Inferior parietal cortex (tissue), 1 donor: ENCODE data around the gene CIZ1.
"Not testable (repeated sequence)": the region's sequence is repeated elsewhere in the genome, so short reads cannot be mapped to it uniquely, and the experiment has no call there.

ENCODE experiments used
- DNase-seq: peaks from one replicate; pipeline ENCODE4 v3.0.0-alpha.2; 2016; ENCODE audit errors: extremely low spot score

Gene CIZ1

DNA sequence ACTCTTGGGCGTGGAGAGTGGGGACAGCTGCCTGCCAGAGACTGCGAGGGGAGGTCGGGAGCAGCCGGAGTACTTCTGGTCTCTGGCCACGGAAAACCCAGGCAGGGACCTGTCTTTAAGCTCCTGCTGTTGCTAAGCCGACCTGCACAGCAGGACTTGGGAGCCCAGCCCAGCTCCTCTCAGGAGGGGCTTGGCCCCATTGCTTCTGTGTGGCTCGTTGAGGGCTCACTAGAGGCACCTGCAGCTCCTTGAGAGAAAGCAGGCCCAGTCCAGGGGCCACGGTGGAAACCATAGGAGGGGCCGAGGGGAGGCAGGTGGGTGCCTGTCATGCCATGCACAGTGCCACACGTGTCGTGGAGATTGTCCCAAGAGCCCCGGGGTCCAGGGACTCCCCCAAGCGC lies 45.4 kb downstream of the CIZ1 start:
- DNase-seq: no peak

DNA sequence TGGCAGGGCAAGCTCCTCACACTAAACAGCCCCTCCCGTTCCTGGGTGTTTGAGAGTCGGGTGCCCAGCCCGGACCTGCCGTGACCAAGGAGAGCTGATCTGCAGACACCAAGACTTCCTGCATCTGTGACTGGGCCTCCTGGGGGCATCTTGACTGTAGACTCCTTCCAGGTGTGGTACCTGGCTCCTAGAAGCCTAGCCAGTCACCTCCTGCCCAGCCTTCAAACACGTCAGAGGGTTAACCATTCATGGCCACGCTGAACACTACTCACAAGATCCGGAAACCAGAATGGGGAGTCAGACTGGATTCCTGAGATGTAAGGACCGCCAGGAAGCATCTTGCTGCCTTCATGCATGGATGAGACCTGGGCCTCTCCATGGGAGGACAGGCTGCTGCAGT lies 45.8 kb downstream of the CIZ1 start:
- DNase-seq: no peak

DNA sequence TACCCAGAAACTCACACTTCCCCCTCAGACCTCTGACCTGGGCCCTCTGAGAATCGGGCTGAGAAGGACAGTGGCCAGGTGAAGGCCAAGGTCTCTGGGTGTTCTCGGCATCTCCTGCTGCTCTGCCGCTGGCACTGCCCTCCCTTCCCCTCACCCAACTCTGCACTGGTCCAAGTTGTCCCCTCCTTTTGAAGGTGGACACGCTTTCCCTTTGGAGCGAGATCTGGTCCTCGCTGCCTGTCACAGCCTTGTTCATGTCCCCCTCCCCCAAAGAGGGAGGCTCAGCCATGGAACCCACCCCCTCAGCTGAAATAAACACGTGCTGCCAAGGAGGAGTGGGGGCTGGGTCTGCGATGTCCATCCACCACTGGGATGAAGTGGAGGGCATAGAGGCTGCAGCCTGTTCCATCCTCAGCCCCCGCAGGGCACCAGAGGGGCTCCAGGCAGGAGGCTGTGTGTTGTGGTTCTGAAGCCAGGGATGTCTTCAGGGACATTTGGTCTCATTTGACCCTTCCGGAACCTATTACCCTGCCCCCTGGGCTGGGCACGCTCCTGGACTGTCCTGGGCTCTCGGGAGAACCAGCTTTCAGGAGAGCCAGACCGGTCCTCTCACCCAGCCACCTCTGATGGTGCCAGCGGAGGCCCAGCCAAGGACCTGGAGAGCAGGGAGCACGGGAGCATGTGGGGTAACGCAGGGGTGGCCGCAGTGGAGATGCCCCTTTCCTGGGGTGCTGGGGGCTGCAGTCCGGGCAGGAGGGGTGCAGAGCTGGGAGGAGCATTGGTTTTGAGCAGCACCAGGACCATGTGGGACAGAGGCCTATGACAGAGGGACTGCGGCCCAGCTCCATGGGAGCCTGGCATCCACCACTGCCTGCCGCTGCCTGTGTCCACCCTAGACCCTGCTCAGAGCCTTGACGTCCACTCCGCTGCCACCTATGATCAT lies 46.9 kb downstream of the CIZ1 start:
- DNase-seq: no peak

GRCh38 chr9:128143525-128144238 lies 47.7 kb downstream of the CIZ1 start:
- DNase-seq: no peak

GRCh38 chr9:128142596-128142995 lies 48.8 kb downstream of the CIZ1 start:
- no peak for DNase-seq

DNA sequence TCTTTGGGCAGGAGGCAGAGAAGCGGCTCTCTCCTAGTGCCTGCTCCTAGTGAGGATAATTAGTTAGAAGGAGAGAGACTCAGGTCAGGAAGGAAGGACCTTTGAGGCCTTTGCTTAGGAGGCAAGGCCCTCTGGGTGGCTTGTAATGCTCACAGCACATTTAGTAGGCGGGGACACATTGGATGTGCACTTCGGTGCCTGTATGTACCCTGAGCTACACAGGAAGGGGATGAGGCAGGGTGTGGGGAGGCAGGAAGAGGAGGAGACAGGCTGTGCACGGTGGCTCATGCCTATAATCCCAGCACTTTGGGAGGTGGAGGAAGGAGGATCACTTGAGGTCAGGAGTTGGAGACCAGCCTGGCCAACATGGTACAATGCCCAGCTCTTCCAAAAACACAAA lies 49.3 kb downstream of the CIZ1 start:
- DNase-seq: no peak

DNA sequence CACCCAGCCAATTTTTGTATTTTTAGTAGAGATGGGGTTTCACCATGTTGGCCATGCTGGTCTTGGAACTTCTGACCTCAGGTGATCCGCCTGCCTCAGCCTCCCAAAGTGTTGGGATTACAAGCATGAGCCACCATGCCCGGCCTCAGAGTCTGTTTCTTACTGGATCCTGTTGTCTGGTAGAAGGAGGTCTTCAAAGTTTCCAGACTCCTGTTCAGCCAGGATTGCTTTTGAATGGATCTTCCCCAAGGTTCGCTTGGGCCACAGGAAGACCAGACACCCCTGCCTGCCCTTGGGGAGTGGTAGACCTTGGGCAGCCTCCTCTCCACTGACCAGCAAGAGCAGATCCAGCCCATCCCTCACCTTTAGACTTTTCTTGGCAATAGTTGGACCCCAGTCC lies 49.8 kb downstream of the CIZ1 start:
- no peak for DNase-seq

GRCh38 chr9:128139621-128140020 lies 51.8 kb downstream of the CIZ1 start:
- DNase-seq: no peak

- DNase-seq: no peak
These were observed 53.4 kb downstream of the CIZ1 start for GRCh38 chr9:128138001-128138400.

GRCh38 chr9:128136816-128137793 lies 54.3 kb downstream of the CIZ1 start:
- no peak for DNase-seq

GRCh38 chr9:128135561-128135960 lies 55.8 kb downstream of the CIZ1 start:
- not testable (repeated sequence) for DNase-seq

DNA sequence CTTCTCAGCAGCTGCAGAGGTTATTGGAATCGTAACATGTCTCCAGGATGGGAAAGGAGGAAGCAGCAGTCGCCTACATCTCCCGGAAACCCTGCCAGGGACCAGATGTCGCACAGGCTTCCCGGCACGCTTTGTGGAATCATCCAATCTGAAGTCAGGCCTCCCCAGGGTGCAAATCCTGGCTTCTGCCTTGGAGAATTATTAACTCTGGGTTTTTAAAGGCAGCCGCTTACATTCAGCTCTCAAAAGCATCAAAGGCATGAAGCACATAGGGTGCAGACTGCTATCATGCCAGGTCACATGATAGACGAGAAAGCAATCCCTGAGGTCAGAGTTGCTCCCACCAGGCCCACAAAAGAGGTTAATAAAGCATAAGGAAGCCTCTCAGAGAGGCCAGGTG lies 59.2 kb downstream of the CIZ1 start:
- not testable (repeated sequence) for DNase-seq

GRCh38 chr9:128131346-128131745 lies 60.0 kb downstream of the CIZ1 start:
- DNase-seq: not testable (repeated sequence)

- DNase-seq: not testable (repeated sequence)
These were observed 60.7 kb downstream of the CIZ1 start for GRCh38 chr9:128130651-128131050.

DNA sequence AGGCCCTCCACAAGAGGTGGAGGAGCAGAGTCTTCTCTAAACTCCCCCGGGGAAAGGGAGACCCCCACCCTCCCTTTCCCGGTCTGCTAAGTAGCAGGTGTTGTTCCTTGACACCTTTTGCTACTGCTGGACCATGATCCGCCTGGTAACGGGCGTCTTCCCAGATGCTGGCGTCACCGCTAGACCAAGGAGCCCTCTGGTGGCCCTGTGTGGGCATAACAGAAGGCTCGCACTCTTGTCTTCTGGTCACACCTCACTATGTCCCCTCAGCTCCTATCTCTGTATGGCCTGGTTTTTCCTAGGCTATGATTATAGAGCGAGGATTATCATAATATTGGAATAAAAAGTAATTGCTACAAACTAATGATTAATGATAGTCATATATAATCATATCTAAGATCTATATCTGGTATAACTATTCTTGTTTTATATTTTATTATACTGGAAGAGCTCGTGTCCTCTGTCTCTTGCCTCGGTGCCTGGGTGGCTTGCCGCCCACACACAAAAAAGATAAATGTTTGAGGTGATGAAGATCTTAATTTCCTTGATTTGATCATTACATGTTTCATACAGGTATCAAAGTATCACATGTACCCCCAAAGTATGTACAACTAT lies 61.3 kb downstream of the CIZ1 start:
- not testable (repeated sequence) for DNase-seq

DNA sequence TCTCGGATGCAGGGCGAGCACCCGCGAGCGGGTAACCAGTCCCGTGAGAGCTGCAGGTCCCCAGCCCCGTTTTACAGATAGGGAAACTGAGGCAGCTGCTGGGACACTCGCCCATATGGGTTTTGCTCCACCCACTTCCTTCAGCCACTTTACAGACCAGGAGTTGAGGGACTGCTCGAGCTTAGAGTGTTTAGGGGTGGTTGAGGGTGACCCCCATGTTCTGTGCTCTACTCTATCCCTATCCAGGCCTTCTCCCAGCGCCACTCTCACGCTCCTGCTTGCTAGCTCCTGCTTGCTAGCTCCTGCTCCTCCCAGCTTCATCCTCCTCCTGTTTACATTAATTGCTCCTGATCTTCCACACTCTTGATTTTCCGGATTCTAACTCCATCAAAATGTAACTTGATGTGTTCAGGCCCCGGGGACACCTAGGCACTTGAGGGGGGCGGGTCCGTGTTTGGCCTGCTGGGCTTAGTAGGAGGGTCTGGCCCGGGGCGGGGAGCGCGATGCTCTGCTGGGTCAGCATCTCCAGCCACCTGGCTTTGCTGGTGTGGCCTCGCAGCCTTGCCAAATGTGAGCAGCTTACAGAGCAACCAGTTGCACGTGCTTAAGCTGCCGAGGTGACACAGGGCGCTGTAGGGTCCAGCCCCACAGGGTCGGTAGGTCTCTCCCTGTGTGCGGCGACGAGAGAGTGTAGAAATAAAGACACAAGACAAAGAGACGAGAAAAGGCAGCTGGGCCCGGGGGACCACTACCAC lies 62.4 kb downstream of the CIZ1 start:
- DNase-seq: no peak

DNA sequence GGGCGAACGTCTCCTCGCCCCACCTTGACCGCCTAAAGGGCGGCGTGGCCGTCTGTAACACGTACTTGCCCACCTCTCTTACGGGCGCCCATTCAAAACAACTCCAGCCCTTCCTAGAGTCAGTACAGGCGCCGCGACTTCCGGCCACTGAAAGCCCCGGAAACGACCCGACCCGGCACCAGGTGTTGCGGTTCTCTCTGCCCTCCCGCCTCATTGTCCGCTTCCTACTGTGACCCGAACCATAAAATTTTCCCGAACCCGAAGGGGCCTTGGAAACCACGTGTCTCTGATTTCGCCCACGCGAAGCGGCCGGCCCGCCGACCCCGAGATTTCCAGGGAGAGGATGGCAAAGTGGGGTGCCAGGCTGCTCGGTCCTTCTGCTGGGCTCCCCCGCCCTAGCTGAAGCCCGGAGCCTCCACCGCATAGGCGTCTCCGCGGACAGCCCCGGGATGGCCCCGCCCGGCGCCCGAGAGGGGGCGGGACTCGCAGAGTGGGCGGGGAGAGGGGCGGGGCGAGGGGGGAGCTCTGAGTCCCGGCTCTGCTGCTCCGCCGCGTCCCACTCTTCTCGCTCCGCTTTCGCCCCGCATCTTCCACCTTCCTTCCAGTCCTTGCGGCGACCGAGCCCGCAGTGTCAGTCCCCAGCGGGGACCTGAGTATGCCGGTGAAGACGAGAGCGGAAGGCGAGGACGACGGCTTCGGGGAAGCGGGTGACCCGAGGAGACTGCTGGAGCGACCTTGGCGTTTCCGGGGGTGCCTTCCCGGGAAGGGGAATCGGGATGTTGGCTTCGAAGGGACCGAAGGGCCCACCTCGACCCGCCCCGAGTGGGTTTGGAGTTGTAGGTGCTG lies 63.2 kb downstream of the CIZ1 start:
- peak; percentile 91 for DNase-seq

DNA sequence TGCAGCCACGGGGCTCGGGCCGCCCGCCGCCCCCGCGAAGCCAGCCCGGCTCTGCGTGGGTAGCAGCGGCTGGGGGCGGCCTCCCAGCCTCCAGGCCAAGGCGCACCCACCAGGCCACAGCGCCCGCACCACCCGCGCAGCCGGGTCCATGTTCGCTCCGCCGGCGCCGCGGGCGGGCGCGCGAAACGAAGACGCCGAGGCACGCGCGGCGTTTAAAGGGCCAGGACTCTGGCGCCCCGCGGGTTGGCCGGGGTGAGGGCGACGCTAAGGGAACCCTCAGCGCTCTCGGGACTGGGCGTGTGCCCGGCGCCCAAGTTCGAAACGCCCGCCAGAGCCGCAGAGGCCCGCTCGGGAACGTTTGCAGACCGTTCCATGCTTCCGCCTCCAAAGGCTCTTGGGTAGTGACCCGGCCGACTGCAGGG lies 63.8 kb downstream of the CIZ1 start, which contains the start of gene PTGES2:
Gene PTGES2 (minus strand): TSS at position 162 of the 422 bp plus-strand sequence. CDS start 12 bp downstream, at position 150.
- DNase-seq: peak; percentile 89

GRCh38 chr9:128125580-128126354 lies 65.6 kb downstream of the CIZ1 start:
- DNase-seq: no peak
